ENCODE measurements around the gene MB21D2. TPM values are rescaled to one million over a fixed set of nuclear protein-coding genes. Genes with fewer than 3 reads are reported as not detected.

The MB21D2 gene
- total RNA-seq, 2 donors from 2014 or later: 3.7 to 5.9 TPM

DNA sequence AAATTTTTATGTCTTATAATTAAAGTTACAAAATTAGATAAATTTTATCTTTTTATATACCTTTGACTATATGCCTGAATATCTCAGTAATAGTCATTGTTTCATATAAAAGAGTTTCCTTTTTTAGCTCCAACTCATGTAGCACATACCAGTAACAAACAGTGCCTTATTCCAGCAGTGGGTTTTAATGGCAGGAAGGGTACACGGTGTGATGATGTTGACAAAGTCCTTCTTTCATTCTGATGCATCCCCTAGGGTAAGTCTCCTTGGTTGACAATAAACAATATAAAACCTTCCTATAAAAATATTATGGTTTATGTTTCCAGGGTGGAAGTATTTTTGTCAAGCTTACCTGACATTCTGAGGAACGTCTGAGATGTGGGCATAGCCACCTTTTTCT lies 113.2 kb downstream of the MB21D2 start:
- no peak for DNase-seq (ENCODE audit: low spot score)
- Histone ChIP-seq H3K27me3 (no peaks in the 10 kb centered on the region), H3K4me1 (peaks cover 0 to 5% of the 10 kb centered on the region in 2 donors), H3K9me3 (no peaks in the 10 kb centered on the region), H3K27ac (no peak overlapping the region), H3K4me3 (no peak overlapping the region), H3K36me3 (no peaks in the 10 kb centered on the region)
- TF ChIP-seq, protein P1, sequence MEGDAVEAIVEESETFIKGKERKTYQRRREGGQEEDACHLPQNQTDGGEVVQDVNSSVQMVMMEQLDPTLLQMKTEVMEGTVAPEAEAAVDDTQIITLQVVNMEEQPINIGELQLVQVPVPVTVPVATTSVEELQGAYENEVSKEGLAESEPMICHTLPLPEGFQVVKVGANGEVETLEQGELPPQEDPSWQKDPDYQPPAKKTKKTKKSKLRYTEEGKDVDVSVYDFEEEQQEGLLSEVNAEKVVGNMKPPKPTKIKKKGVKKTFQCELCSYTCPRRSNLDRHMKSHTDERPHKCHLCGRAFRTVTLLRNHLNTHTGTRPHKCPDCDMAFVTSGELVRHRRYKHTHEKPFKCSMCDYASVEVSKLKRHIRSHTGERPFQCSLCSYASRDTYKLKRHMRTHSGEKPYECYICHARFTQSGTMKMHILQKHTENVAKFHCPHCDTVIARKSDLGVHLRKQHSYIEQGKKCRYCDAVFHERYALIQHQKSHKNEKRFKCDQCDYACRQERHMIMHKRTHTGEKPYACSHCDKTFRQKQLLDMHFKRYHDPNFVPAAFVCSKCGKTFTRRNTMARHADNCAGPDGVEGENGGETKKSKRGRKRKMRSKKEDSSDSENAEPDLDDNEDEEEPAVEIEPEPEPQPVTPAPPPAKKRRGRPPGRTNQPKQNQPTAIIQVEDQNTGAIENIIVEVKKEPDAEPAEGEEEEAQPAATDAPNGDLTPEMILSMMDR (IDR thresholded peaks at IDR 0.05): no peak

DNA sequence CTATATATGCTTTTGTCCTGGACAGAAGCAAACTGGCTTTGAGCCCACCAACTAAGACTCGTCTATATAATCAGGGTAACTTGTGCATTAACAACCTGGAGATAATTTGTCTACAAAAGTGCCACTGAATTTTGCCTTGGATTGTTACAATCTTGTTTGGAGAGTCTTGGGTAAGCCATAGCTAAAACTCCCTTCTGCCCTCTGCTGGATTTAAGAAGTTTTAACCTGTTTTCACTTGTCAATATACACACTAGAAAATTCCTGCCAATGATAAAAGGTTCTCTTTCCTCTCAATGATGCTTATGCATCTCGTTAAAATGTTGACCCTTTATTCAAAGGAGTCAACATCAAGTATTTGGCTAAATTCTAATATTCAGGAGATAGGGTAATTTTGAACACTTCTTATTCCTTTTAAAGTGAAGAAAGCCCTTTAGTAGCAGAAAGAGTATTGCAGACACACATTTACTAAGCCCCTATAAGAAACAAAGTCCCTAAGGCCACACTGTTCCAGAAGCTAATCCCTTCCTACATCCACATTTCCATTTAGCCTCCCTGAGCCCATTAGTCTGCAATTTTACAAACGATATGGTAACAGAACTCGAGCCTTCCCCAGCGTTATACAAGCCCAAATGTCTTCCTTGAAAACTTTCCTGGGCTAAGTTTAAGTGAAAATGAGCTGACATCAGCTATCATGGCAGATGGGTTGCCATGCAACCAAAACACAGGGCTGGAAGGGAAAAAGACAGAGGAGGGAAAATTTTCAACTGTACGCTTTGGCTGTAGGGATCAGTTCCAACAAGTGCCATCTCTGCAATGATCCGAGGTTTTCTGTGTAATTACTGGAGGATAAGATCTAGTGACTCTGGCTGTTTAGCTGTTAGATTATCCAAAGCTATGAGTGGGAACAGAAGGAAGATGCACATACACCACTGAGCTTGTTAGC lies 114.4 kb downstream of the MB21D2 start:
- peaks cover 0 to 5% of the 10 kb centered on the region in 2 donors for H3K4me1 ChIP-seq
- H3K4me3 ChIP-seq: no peak overlapping the region
- TF ChIP-seq, protein P1 (IDR thresholded peaks at IDR 0.05): peak; percentile 52 to 75
- H3K27ac ChIP-seq: no peak overlapping the region
- H3K27me3 ChIP-seq: no peaks in the 10 kb centered on the region
- no peak for DNase-seq (ENCODE audit: low spot score)
- H3K36me3 ChIP-seq: peaks cover 10% of the 10 kb centered on the region
- H3K9me3 ChIP-seq: no peaks in the 10 kb centered on the region

DNA sequence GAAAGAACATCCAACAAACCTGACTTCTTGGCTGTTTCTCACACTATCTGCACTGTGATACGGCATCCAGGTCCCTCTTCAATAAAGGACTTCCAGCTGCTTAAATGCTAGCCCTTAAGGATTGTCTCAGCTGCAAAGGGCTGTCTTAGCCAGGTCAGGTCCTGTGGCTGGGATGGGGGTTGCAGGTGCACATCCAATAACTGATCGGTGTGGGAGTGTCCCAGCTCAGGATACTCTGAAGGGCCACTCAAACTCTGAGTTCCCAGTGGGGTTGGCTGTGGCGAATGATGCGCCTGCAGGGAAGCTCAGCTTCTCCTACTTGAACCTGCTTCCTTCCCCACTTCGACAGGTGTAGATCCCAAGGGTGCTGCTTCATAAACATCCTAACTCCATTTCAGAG lies 115.7 kb downstream of the MB21D2 start:
- no peak overlapping the region for H3K27ac ChIP-seq
- peaks cover 0 to 5% of the 10 kb centered on the region in 2 donors for H3K4me1 ChIP-seq
- H3K27me3 ChIP-seq: no peaks in the 10 kb centered on the region
- H3K9me3 ChIP-seq: no peaks in the 10 kb centered on the region
- peaks cover 14% of the 10 kb centered on the region for H3K36me3 ChIP-seq
- TF ChIP-seq, protein P1 (IDR thresholded peaks at IDR 0.05): no peak
- no peak for DNase-seq (ENCODE audit: low spot score)
- H3K4me3 ChIP-seq: no peak overlapping the region

DNA sequence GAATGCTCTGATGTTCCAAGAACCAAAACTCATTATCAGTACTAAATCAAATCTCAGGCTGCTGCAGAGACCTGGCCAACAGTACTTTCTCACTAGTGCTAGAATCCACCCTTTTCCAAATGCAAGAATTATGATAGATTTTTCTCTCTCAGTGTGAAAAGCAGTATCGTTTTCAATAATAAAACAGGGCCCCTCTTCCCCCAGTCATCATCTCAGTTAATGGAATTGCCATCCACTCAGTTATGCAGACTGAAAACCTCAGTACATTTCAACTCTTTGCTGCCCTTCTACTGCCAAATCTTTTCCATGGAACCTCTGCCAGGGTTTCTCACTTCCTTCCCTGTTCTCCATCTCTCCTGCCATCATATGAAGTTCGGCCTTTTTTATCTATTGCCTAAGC lies 117.9 kb downstream of the MB21D2 start:
- Histone ChIP-seq H3K27ac (no peak overlapping the region), H3K4me3 (no peak overlapping the region), H3K9me3 (no peaks in the 10 kb centered on the region), H3K36me3 (peaks cover 14% of the 10 kb centered on the region), H3K27me3 (no peaks in the 10 kb centered on the region), H3K4me1 (peaks cover 0 to 5% of the 10 kb centered on the region in 2 donors)
- no peak for DNase-seq (ENCODE audit: low spot score)
- TF ChIP-seq, protein P1 (IDR thresholded peaks at IDR 0.05): no peak

DNA sequence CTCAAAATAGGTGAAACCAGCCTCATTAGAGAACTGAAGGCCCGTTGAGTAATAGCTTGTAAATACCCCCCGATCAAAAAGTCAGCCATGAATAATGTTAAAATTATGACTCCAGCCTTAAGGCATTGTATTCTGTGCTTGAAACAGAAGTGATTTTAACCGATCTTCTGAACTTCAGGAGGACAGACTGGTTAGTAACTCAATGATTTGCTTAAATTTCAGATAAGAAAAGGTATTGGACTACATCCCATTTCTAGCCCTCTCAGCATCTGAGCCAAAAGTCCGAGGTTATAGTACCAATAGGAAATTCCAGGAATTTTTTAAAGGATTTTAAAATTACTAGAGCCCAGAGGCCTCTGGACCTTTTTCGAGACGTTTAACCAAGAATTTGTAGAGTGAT lies 122.6 kb downstream of the MB21D2 start:
- Histone ChIP-seq H3K36me3 (peaks cover 14% of the 10 kb centered on the region), H3K9me3 (no peaks in the 10 kb centered on the region), H3K4me3 (no peak overlapping the region), H3K27ac (no peak overlapping the region), H3K27me3 (no peaks in the 10 kb centered on the region), H3K4me1 (no peaks in the 10 kb centered on the region)
- DNase-seq (ENCODE audit: low spot score): no peak
- TF ChIP-seq, protein P1 (IDR thresholded peaks at IDR 0.05): no peak
